ENCODE results near the gene GTPBP8. TPM values are rescaled to one million over a fixed set of nuclear protein-coding genes. Genes with fewer than 3 reads are reported as not detected.

The GTPBP8 gene
- 13.7 and 32.0 TPM in 2 replicates for total RNA-seq

GRCh38 chr3:112990672-112991602 lies at the start of gene GTPBP8:
Gene GTPBP8, plus strand, starts transcription at chr3:112990984. Its CDS starts 16 bp downstream, at chr3:112991000.

GRCh38 chr3:112974894-112975293 lies 15.9 kb upstream of the GTPBP8 start, which contains the start of gene CD200R1:
Gene CD200R1, minus strand, starts transcription at chr3:112975103. Its CDS starts 246 bp downstream, at chr3:112974857.

Other genes with a start within 250 kb of the GTPBP8 start
- not detected in 2 replicates for gene CD200R1L, start 144.1 kb upstream of the GTPBP8 start, total RNA-seq
- gene CD200R1, start 15.9 kb upstream of the GTPBP8 start, total RNA-seq = not detected in 2 replicates
- 16.6 and 23.2 TPM in 2 replicates for gene BOC, start 220.6 kb downstream of the GTPBP8 start, total RNA-seq

All from cardiac ventricle fibroblast (primary cell).